K562 (cell line): ENCODE results near the gene FCER2. TPM values are rescaled to one million over a fixed set of nuclear protein-coding genes. Genes with fewer than 3 reads are reported as not detected.
A peak's percentile ranks its signal among the peaks of the same experiment; 100 is the strongest.

ENCODE experiments used
- CXXC5 ChIP-seq: fragments of 250-450 bp; sonication (Bioruptor Pico); IDR thresholded peaks from 2 replicates; pipeline ENCODE4 v1.8.0; 2022; ENCODE audit warnings: inconsistent platforms, mild to moderate bottlenecking, moderate library complexity
- EGR1 ChIP-seq: fragments of 450-650 bp; conservative IDR thresholded peaks from 2 replicates; pipeline ENCODE4 v1.6.1; 2017; ENCODE audit warnings: mild to moderate bottlenecking
- FIP1L1 ChIP-seq: fragments of 200-400 bp; formaldehyde crosslinking; IDR thresholded peaks from 2 replicates; pipeline ENCODE4 v1.6.1; 2018; ENCODE audit warnings: mild to moderate bottlenecking, low read depth, low read length; ENCODE audit not compliant: poor library complexity, severe bottlenecking
- HNRNPLL ChIP-seq: fragments of 200-400 bp; formaldehyde crosslinking; IDR thresholded peaks from 2 replicates; pipeline ENCODE4 v1.6.1; 2017; ENCODE audit warnings: low read length, low read depth, mild to moderate bottlenecking; ENCODE audit not compliant: poor library complexity, severe bottlenecking
- KAT8 ChIP-seq: fragments of 450-650 bp; IDR thresholded peaks from 2 replicates; pipeline ENCODE4 v1.6.1; 2016; ENCODE audit warnings: low read depth, mild to moderate bottlenecking
- KLF6 ChIP-seq: fragments of 250-450 bp; sonication (Bioruptor Pico); IDR thresholded peaks from 2 replicates; pipeline ENCODE4 v1.4.0; 2020; ENCODE audit warnings: mild to moderate bottlenecking, moderate library complexity, borderline replicate concordance
- MAZ ChIP-seq, 2 experiments: fragments of 450-650 bp in 1 of 2; sonication (generic) in 1 of 2; formaldehyde crosslinking; IDR thresholded peaks in 1 of 2; conservative IDR thresholded peaks in 1 of 2; 2 replicates each; pipeline versions ENCODE4 v1.4.0 to v1.5.0; 2020; ENCODE audit warnings: mild to moderate bottlenecking in 1 of 2, missing genetic modification reagents in 1 of 2
- MNT ChIP-seq, 2 experiments: fragments of 450-650 bp; conservative IDR thresholded peaks; 2 replicates each; pipeline ENCODE4 v1.6.1; 2017; ENCODE audit warnings: mild to moderate bottlenecking in 2 of 2, moderate library complexity in 2 of 2
- PHF8 ChIP-seq: fragments of 200-600 bp; sonication (generic); IDR thresholded peaks from 2 replicates; pipeline ENCODE4 v1.6.1; 2012; ENCODE audit warnings: mixed run types, mild to moderate bottlenecking, inconsistent platforms, low read length, moderate library complexity, borderline replicate concordance
- POLR2H ChIP-seq: IDR thresholded peaks from 2 replicates; pipeline ENCODE4 v1.6.1; 2016; ENCODE audit warnings: missing genetic modification characterization, low read depth, mild to moderate bottlenecking, control low read depth, missing compliant biosample characterization, moderate library complexity
- RB1 ChIP-seq: fragments of 450-650 bp; IDR thresholded peaks from 2 replicates; pipeline ENCODE4 v1.6.1; 2017; ENCODE audit warnings: low read depth, mild to moderate bottlenecking
- RCOR1 ChIP-seq, 2 experiments: IDR thresholded peaks; 2 replicates each; pipeline ENCODE4 v1.6.1; 2012; ENCODE audit warnings: low read depth in 2 of 2, low read length in 2 of 2, borderline replicate concordance in 1 of 2, improper control_type of control experiment in 1 of 2
- SAFB2 ChIP-seq: fragments of 200-400 bp; formaldehyde crosslinking; IDR thresholded peaks from 2 replicates; pipeline ENCODE4 v1.6.1; 2018; ENCODE audit warnings: borderline replicate concordance, low read length, low read depth, moderate library complexity; ENCODE audit not compliant: severe bottlenecking
- SAP30 ChIP-seq: fragments of 200-600 bp; sonication (generic); IDR thresholded peaks from 2 replicates; pipeline ENCODE4 v1.6.1; 2012; ENCODE audit warnings: borderline replicate concordance, low read depth, mild to moderate bottlenecking, moderate library complexity, low read length, control low read depth, inconsistent platforms; ENCODE audit not compliant: insufficient read depth, poor library complexity, severe bottlenecking
- SNIP1 ChIP-seq: fragments of 450-650 bp; IDR thresholded peaks from 2 replicates; pipeline ENCODE4 v1.7.1; 2017; ENCODE audit warnings: low read depth, mild to moderate bottlenecking
- TRIM24 ChIP-seq, 2 experiments: fragments of 450-650 bp; IDR thresholded peaks; 2 replicates each; pipeline ENCODE4 v1.6.1; 2016
- ZBTB7A ChIP-seq: IDR thresholded peaks from 2 replicates; pipeline ENCODE4 v1.6.1; 2011; ENCODE audit warnings: low read depth, mild to moderate bottlenecking, low read length, moderate library complexity, borderline replicate concordance; ENCODE audit not compliant: control insufficient read depth
- ZNF431 ChIP-seq: sonication (generic); formaldehyde crosslinking; IDR thresholded peaks from 2 replicates; pipeline ENCODE4 v1.8.0; 2022; ENCODE audit warnings: mild to moderate bottlenecking, missing genetic modification reagents
- ZZZ3 ChIP-seq: fragments of 450-650 bp; IDR thresholded peaks from 2 replicates; pipeline ENCODE4 v1.6.1; 2016; ENCODE audit warnings: antibody characterized with exemption, mild to moderate bottlenecking, moderate library complexity
- polyA plus RNA-seq, 8 experiments: library from polyadenylated mRNA; depleted of rRNA in 4 of 8; stranded (reverse) in 5 of 8; unstranded in 3 of 8; fragments of >200 nt; fragmentation: Nextera tagmentation in 2 of 8; fragmentation: Illumina TruSeq in 1 of 8; extraction: Ambion mirVana in 2 of 8; extraction: Trizol in 1 of 8; gene quantifications; 2 replicates each; pipeline versions ENCODE4 v1.2.1 to v1.2.3, GENCODE V29; 2011 to 2014; ENCODE audit warnings: inconsistent platforms in 1 of 8, missing spikeins in 1 of 8
- total RNA-seq, 7 experiments: library from RNA; depleted of rRNA in 6 of 7; stranded (reverse); fragments of >200 nt in 6 of 7; fragmentation: Illumina TruSeq in 2 of 7; extraction: Trizol in 2 of 7; gene quantifications; 2 replicates each; pipeline versions ENCODE4 v1.2.1 to v1.2.3, GENCODE V29; 2011 to 2021; ENCODE audit warnings: low replicate concordance in 1 of 7
- TF ChIP-seq, protein P1 (sequence below): fragments of 450-650 bp; IDR thresholded peaks from 2 replicates; pipeline ENCODE4 v1.7.1; 2018; ENCODE audit warnings: mild to moderate bottlenecking, low read depth; ENCODE audit not compliant: partially characterized antibody
- TF ChIP-seq, protein P2 (sequence below): fragments of 450-650 bp; IDR thresholded peaks from 2 replicates; pipeline ENCODE4 v1.7.0; 2016; ENCODE audit warnings: borderline replicate concordance

The FCER2 gene
- total and polyA plus RNA-seq, 9 of the 15 experiments (the other 6 are each of a cell fraction or from before 2014, with no cell fraction given): 0.11 TPM; not detected in 8

GRCh38 chr19:7652061-7652641, 49.8 kb downstream of the FCER2 start (continued):
- TF ChIP-seq, protein P1, sequence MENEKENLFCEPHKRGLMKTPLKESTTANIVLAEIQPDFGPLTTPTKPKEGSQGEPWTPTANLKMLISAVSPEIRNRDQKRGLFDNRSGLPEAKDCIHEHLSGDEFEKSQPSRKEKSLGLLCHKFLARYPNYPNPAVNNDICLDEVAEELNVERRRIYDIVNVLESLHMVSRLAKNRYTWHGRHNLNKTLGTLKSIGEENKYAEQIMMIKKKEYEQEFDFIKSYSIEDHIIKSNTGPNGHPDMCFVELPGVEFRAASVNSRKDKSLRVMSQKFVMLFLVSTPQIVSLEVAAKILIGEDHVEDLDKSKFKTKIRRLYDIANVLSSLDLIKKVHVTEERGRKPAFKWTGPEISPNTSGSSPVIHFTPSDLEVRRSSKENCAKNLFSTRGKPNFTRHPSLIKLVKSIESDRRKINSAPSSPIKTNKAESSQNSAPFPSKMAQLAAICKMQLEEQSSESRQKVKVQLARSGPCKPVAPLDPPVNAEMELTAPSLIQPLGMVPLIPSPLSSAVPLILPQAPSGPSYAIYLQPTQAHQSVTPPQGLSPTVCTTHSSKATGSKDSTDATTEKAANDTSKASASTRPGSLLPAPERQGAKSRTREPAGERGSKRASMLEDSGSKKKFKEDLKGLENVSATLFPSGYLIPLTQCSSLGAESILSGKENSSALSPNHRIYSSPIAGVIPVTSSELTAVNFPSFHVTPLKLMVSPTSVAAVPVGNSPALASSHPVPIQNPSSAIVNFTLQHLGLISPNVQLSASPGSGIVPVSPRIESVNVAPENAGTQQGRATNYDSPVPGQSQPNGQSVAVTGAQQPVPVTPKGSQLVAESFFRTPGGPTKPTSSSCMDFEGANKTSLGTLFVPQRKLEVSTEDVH: peak; percentile 71
- TF ChIP-seq FIP1L1 (no peak), SAP30 (no peak), SNIP1 (no peak), HNRNPLL (no peak), KAT8 (no peak), RB1 (peak; percentile 69), MAZ (CRISPR knock-in tag; conservative IDR thresholded peaks at IDR 0.05 in 1 of 2, IDR thresholded peaks at IDR 0.05 in 1 of 2) (peak in 1 of 2 experiments; percentile 36; a peak in 1 of 4 replicates), ZNF431 (0 out of 2 replicates have a peak, but pooled peaks have one; percentile 18), PHF8 (peak; percentile 25; the same call in 1 of the 2 replicates), SAFB2 (no peak), KLF6 (CRISPR knock-in tag) (peak; percentile 1; the same call in 1 of the 2 replicates), EGR1 (peak; percentile 47; the same call in 1 of the 2 replicates), ZZZ3 (no peak), MNT (conservative IDR thresholded peaks at IDR 0.05) (peak; percentile 47 to 60; a peak in 2 of 4 replicates), ZBTB7A (peak; percentile 38; the same call in 1 of the 2 replicates), TRIM24 (IDR thresholded peaks at IDR 0.05) (peak in 1 of 2 experiments; percentile 59; a peak in 1 of 4 replicates), RCOR1 (IDR thresholded peaks at IDR 0.05; ENCODE audit: borderline replicate concordance in 1 of 2, low read depth in 2 of 2, low read length in 2 of 2) (no peak), POLR2H (tag) (no peak), CXXC5 (CRISPR knock-in tag) (peak; percentile 92)
- TF ChIP-seq, protein P2, sequence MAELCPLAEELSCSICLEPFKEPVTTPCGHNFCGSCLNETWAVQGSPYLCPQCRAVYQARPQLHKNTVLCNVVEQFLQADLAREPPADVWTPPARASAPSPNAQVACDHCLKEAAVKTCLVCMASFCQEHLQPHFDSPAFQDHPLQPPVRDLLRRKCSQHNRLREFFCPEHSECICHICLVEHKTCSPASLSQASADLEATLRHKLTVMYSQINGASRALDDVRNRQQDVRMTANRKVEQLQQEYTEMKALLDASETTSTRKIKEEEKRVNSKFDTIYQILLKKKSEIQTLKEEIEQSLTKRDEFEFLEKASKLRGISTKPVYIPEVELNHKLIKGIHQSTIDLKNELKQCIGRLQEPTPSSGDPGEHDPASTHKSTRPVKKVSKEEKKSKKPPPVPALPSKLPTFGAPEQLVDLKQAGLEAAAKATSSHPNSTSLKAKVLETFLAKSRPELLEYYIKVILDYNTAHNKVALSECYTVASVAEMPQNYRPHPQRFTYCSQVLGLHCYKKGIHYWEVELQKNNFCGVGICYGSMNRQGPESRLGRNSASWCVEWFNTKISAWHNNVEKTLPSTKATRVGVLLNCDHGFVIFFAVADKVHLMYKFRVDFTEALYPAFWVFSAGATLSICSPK: no peak
